K562 (cell line): ENCODE results near the gene FIZ1. TPM values are rescaled to one million over a fixed set of nuclear protein-coding genes. Genes with fewer than 3 reads are reported as not detected.
A peak's percentile ranks its signal among the peaks of the same experiment; 100 is the strongest.

Source experiments
- BCL6 ChIP-seq: fragments of 250-450 bp; sonication (Bioruptor Pico); IDR thresholded peaks from 2 replicates; pipeline ENCODE4 v1.4.0; 2020
- ELF1 ChIP-seq: fragments of 200-800 bp; sonication (Bioruptor generic); IDR thresholded peaks from 2 replicates; pipeline ENCODE4 v1.6.1; 2016; ENCODE audit warnings: missing genetic modification characterization, missing compliant biosample characterization
- GABPA ChIP-seq: fragments of 200-800 bp; sonication (Bioruptor generic); conservative IDR thresholded peaks from 2 replicates; pipeline ENCODE4 v1.6.1; 2016; ENCODE audit warnings: low read depth, missing genetic modification characterization, missing compliant biosample characterization
- KLF16 ChIP-seq: IDR thresholded peaks from 2 replicates; pipeline ENCODE4 v1.6.1; 2016; ENCODE audit warnings: antibody characterized with exemption
- PML ChIP-seq: IDR thresholded peaks from 2 replicates; pipeline ENCODE4 v1.6.1; 2012; ENCODE audit warnings: low read length, inconsistent platforms
- POLR2G ChIP-seq: fragments of 200-400 bp; formaldehyde crosslinking; IDR thresholded peaks from 2 replicates; pipeline ENCODE4 v1.6.1; 2017; ENCODE audit warnings: low read depth, mild to moderate bottlenecking, antibody characterized with exemption, low read length, moderate library complexity
- SMAD1 ChIP-seq: fragments of 150-350 bp; IDR thresholded peaks from 2 replicates; pipeline ENCODE4 v1.6.1; 2014; ENCODE audit warnings: low read length, low read depth; ENCODE audit not compliant: partially characterized antibody
- SP1 ChIP-seq: sonication (generic); formaldehyde crosslinking; IDR thresholded peaks from 2 replicates; pipeline ENCODE4 v1.8.1; 2022; ENCODE audit warnings: mild to moderate bottlenecking, missing genetic modification reagents
- YY1 ChIP-seq, 3 experiments: IDR thresholded peaks; 2 replicates each; pipeline ENCODE4 v1.6.1; 2011; ENCODE audit warnings: low read length in 2 of 3, mild to moderate bottlenecking in 2 of 3, moderate library complexity in 2 of 3, borderline replicate concordance in 1 of 3, control low read depth in 1 of 3, low read depth in 1 of 3; ENCODE audit not compliant: insufficient read depth in 3 of 3, insufficient replicate concordance in 2 of 3, control insufficient read depth in 1 of 3, insufficient read length in 1 of 3; ENCODE audit errors: extremely low read depth in 1 of 3
- ZNF436 ChIP-seq: fragments of 250-450, 450-650 bp; sonication (Bioruptor Pico); formaldehyde crosslinking; IDR thresholded peaks from 2 replicates; pipeline ENCODE4 v1.7.0; 2020; ENCODE audit warnings: mild to moderate bottlenecking
- ZNF551 ChIP-seq: fragments of 250-450 bp; sonication (Bioruptor Pico); IDR thresholded peaks from 2 replicates; pipeline ENCODE4 v1.5.0; 2021; ENCODE audit warnings: mild to moderate bottlenecking, moderate library complexity
- ZNF57 ChIP-seq: fragments of 450-650 bp; formaldehyde crosslinking; IDR thresholded peaks from 2 replicates; pipeline ENCODE4 v1.4.0; 2020; ENCODE audit warnings: mild to moderate bottlenecking, moderate library complexity
- polyA plus RNA-seq, 8 experiments: library from polyadenylated mRNA; depleted of rRNA in 4 of 8; stranded (reverse) in 5 of 8; unstranded in 3 of 8; fragments of >200 nt; fragmentation: Nextera tagmentation in 2 of 8; fragmentation: Illumina TruSeq in 1 of 8; extraction: Ambion mirVana in 2 of 8; extraction: Trizol in 1 of 8; gene quantifications; 2 replicates each; pipeline versions ENCODE4 v1.2.1 to v1.2.3, GENCODE V29; 2011 to 2014; ENCODE audit warnings: inconsistent platforms in 1 of 8, missing spikeins in 1 of 8
- total RNA-seq, 7 experiments: library from RNA; depleted of rRNA in 6 of 7; stranded (reverse); fragments of >200 nt in 6 of 7; fragmentation: Illumina TruSeq in 2 of 7; extraction: Trizol in 2 of 7; gene quantifications; 2 replicates each; pipeline versions ENCODE4 v1.2.1 to v1.2.3, GENCODE V29; 2011 to 2021; ENCODE audit warnings: low replicate concordance in 1 of 7
- TF ChIP-seq, protein P1 (sequence below): fragments of 450-650 bp; IDR thresholded peaks from 2 replicates; pipeline ENCODE4 v1.6.1; 2016; ENCODE audit warnings: mild to moderate bottlenecking, moderate library complexity
- TF ChIP-seq, protein P2 (sequence below): fragments of 200-800 bp; sonication (Bioruptor generic); IDR thresholded peaks from 2 replicates; pipeline ENCODE4 v1.6.1; 2017; ENCODE audit warnings: missing genetic modification characterization, missing compliant biosample characterization

The FIZ1 gene
- total and polyA plus RNA-seq, 9 of the 15 experiments (the other 6 are each of a cell fraction or from before 2014, with no cell fraction given), result 0.79 to 17.5 (median 5.5) TPM

DNA sequence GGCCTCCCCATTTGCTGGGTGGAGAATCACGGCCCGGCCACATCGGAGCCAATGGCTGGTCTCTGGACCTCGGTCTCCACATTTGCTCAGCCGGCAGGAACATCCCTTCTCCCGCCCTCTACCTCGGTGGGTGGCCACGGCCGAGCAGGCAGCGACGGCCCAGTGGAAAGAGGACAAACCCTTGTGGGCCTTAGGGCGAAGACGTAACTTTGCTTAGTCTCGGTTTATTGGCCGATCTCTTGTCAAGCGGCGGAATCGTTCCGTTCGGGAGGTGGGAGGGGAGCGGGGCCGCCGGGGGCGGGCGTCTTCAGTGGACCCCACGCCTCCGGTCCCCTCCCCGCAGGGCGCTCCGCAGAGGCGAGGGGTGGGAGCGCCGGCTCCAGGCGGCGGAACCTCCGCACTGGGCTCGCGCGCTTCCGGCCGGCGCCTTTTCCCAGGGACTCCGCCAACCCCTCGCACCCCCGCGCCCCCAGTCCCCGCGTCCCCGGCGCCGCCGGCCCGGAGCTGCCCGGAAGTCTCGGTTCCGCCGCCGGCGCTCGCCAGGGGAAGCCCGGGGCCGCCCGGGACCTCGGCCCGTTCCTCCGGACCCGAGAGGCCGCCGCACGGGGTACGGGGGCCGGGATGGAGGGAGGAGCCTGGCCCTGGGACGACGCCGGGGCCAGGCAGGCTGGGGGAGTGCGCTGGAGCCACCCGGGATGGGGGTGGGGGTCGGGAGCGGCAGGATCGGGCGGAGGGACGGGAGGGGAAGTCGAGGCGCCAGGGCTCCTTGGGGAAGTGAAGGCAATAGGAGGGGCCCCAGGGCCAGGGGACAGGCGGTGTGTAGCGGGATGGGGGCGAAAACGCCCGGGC lies 41.5 kb upstream of the FIZ1 start, which contains the start of gene ZNF580 (continued):
- TF ChIP-seq, protein P1, sequence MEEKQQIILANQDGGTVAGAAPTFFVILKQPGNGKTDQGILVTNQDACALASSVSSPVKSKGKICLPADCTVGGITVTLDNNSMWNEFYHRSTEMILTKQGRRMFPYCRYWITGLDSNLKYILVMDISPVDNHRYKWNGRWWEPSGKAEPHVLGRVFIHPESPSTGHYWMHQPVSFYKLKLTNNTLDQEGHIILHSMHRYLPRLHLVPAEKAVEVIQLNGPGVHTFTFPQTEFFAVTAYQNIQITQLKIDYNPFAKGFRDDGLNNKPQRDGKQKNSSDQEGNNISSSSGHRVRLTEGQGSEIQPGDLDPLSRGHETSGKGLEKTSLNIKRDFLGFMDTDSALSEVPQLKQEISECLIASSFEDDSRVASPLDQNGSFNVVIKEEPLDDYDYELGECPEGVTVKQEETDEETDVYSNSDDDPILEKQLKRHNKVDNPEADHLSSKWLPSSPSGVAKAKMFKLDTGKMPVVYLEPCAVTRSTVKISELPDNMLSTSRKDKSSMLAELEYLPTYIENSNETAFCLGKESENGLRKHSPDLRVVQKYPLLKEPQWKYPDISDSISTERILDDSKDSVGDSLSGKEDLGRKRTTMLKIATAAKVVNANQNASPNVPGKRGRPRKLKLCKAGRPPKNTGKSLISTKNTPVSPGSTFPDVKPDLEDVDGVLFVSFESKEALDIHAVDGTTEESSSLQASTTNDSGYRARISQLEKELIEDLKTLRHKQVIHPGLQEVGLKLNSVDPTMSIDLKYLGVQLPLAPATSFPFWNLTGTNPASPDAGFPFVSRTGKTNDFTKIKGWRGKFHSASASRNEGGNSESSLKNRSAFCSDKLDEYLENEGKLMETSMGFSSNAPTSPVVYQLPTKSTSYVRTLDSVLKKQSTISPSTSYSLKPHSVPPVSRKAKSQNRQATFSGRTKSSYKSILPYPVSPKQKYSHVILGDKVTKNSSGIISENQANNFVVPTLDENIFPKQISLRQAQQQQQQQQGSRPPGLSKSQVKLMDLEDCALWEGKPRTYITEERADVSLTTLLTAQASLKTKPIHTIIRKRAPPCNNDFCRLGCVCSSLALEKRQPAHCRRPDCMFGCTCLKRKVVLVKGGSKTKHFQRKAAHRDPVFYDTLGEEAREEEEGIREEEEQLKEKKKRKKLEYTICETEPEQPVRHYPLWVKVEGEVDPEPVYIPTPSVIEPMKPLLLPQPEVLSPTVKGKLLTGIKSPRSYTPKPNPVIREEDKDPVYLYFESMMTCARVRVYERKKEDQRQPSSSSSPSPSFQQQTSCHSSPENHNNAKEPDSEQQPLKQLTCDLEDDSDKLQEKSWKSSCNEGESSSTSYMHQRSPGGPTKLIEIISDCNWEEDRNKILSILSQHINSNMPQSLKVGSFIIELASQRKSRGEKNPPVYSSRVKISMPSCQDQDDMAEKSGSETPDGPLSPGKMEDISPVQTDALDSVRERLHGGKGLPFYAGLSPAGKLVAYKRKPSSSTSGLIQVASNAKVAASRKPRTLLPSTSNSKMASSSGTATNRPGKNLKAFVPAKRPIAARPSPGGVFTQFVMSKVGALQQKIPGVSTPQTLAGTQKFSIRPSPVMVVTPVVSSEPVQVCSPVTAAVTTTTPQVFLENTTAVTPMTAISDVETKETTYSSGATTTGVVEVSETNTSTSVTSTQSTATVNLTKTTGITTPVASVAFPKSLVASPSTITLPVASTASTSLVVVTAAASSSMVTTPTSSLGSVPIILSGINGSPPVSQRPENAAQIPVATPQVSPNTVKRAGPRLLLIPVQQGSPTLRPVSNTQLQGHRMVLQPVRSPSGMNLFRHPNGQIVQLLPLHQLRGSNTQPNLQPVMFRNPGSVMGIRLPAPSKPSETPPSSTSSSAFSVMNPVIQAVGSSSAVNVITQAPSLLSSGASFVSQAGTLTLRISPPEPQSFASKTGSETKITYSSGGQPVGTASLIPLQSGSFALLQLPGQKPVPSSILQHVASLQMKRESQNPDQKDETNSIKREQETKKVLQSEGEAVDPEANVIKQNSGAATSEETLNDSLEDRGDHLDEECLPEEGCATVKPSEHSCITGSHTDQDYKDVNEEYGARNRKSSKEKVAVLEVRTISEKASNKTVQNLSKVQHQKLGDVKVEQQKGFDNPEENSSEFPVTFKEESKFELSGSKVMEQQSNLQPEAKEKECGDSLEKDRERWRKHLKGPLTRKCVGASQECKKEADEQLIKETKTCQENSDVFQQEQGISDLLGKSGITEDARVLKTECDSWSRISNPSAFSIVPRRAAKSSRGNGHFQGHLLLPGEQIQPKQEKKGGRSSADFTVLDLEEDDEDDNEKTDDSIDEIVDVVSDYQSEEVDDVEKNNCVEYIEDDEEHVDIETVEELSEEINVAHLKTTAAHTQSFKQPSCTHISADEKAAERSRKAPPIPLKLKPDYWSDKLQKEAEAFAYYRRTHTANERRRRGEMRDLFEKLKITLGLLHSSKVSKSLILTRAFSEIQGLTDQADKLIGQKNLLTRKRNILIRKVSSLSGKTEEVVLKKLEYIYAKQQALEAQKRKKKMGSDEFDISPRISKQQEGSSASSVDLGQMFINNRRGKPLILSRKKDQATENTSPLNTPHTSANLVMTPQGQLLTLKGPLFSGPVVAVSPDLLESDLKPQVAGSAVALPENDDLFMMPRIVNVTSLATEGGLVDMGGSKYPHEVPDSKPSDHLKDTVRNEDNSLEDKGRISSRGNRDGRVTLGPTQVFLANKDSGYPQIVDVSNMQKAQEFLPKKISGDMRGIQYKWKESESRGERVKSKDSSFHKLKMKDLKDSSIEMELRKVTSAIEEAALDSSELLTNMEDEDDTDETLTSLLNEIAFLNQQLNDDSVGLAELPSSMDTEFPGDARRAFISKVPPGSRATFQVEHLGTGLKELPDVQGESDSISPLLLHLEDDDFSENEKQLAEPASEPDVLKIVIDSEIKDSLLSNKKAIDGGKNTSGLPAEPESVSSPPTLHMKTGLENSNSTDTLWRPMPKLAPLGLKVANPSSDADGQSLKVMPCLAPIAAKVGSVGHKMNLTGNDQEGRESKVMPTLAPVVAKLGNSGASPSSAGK, result no peak
- TF ChIP-seq YY1 (IDR thresholded peaks at IDR 0.05; ENCODE audit: borderline replicate concordance in 1 of 3, control insufficient read depth in 1 of 3, extremely low read depth in 1 of 3, insufficient read depth in 3 of 3, insufficient read length in 1 of 3, insufficient replicate concordance in 2 of 3, low read depth in 1 of 3, low read length in 2 of 3), result peak in 1 of 3 experiments; percentile 64
- peak; percentile 63 for TF ChIP-seq ELF1 (tag)
- 0 out of 2 replicates have a peak, but pooled peaks have one; percentile 23 for TF ChIP-seq ZNF436
- TF ChIP-seq SMAD1, result no peak
- no peak for TF ChIP-seq BCL6 (CRISPR knock-in tag)
- TF ChIP-seq ZNF551, result no peak
- TF ChIP-seq GABPA (tag), result peak; percentile 91
- 0 out of 2 replicates have a peak, but pooled peaks have one; percentile 20 for TF ChIP-seq PML
- peak; percentile 76 for TF ChIP-seq POLR2G
- TF ChIP-seq, protein P2, sequence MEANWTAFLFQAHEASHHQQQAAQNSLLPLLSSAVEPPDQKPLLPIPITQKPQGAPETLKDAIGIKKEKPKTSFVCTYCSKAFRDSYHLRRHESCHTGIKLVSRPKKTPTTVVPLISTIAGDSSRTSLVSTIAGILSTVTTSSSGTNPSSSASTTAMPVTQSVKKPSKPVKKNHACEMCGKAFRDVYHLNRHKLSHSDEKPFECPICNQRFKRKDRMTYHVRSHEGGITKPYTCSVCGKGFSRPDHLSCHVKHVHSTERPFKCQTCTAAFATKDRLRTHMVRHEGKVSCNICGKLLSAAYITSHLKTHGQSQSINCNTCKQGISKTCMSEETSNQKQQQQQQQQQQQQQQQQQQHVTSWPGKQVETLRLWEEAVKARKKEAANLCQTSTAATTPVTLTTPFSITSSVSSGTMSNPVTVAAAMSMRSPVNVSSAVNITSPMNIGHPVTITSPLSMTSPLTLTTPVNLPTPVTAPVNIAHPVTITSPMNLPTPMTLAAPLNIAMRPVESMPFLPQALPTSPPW, result peak; percentile 92
- TF ChIP-seq ZNF57, result no peak
- no peak for TF ChIP-seq KLF16
- TF ChIP-seq SP1 (CRISPR knock-in tag), result 0 out of 2 replicates have a peak, but pooled peaks have one; percentile 17
